CD14-positive monocyte (primary cell): ENCODE results near the gene BTG2. TPM values are rescaled to one million over a fixed set of nuclear protein-coding genes. Genes with fewer than 3 reads are reported as not detected.

ENCODE experiments used
- DNase-seq, 3 donors: peaks; one replicate each; pipeline ENCODE4 v3.0.0-alpha.2; 2011 to 2022
- H2AFZ ChIP-seq: 2 replicates; pipeline ENCODE4 v1.6.0; 2012; ENCODE audit warnings: mild to moderate bottlenecking, low read depth, low read length, inconsistent platforms; ENCODE audit not compliant: insufficient read depth, poor library complexity, severe bottlenecking
- H3K27ac ChIP-seq, 2 donors: 1 replicate in 1 of 2; 2 replicates in 1 of 2; pipeline ENCODE4 v1.5.1; 2012 to 2013; ENCODE audit warnings: low read length in 2 of 2, control low read depth in 1 of 2, inconsistent platforms in 1 of 2, low read depth in 1 of 2, mild to moderate bottlenecking in 1 of 2
- H3K27me3 ChIP-seq, 2 donors: one replicate each; pipeline versions ENCODE4 v1.6.0 to v1.6.1; 2011 to 2013; ENCODE audit warnings: low read length in 2 of 2; ENCODE audit not compliant: control insufficient read depth in 2 of 2, insufficient read depth in 2 of 2
- H3K36me3 ChIP-seq, 2 donors: replicated peaks in 1 of 2; 1 replicate in 1 of 2; 2 replicates in 1 of 2; pipeline versions ENCODE4 v1.5.1 to v1.6.1; 2012 to 2013; ENCODE audit warnings: low read length in 2 of 2, control low read depth in 1 of 2, inconsistent platforms in 1 of 2, mild to moderate bottlenecking in 1 of 2; ENCODE audit not compliant: insufficient read depth in 2 of 2, control insufficient read depth in 1 of 2
- H3K4me1 ChIP-seq, 2 donors: 1 replicate in 1 of 2; 2 replicates in 1 of 2; pipeline versions ENCODE4 v1.5.1 to v1.6.1; 2012 to 2013; ENCODE audit warnings: low read length in 2 of 2, control low read depth in 1 of 2, inconsistent platforms in 1 of 2, mild to moderate bottlenecking in 1 of 2, moderate library complexity in 1 of 2; ENCODE audit not compliant: insufficient read depth in 2 of 2, control insufficient read depth in 1 of 2
- H3K4me2 ChIP-seq: replicated peaks from 2 replicates; pipeline ENCODE3; 2012; ENCODE audit warnings: low read length, moderate library complexity, mild to moderate bottlenecking; ENCODE audit not compliant: poor library complexity, severe bottlenecking; ENCODE audit errors: extremely low read depth
- H3K4me3 ChIP-seq, 3 experiments: fragments of 200-600 bp in 1 of 3; sonication (generic) in 1 of 3; replicated peaks in 1 of 3; 1 replicate in 2 of 3; 2 replicates in 1 of 3; pipeline ENCODE4 v1.5.1; 2011 to 2013; ENCODE audit warnings: low read length in 3 of 3, mild to moderate bottlenecking in 3 of 3, control low read depth in 2 of 3, low read depth in 2 of 3, inconsistent platforms in 1 of 3, moderate library complexity in 1 of 3
- H3K79me2 ChIP-seq: 2 replicates; pipeline ENCODE4 v1.6.0; 2012; ENCODE audit warnings: mild to moderate bottlenecking, control low read depth, inconsistent platforms, low read length, moderate library complexity; ENCODE audit not compliant: insufficient read depth
- H3K9ac ChIP-seq: 2 replicates; pipeline ENCODE4 v1.6.0; 2017; ENCODE audit warnings: low read length, mild to moderate bottlenecking; ENCODE audit not compliant: insufficient read depth, poor library complexity, severe bottlenecking
- H3K9me3 ChIP-seq, 2 donors: replicated peaks in 1 of 2; 1 replicate in 1 of 2; 2 replicates in 1 of 2; pipeline versions ENCODE4 v1.5.1 to v1.6.1; 2012 to 2013; ENCODE audit warnings: low read length in 2 of 2, control low read depth in 1 of 2; ENCODE audit not compliant: control insufficient read depth in 1 of 2, insufficient read depth in 1 of 2
- H4K20me1 ChIP-seq: 2 replicates; pipeline ENCODE4 v1.6.0; 2012; ENCODE audit warnings: mild to moderate bottlenecking, low read length, control low read depth, moderate library complexity; ENCODE audit not compliant: insufficient read depth
- H3K27ac Mint-ChIP-seq, 7 donors: one replicate each; pipeline ENCODE4 v1.8.0; 2020; ENCODE audit warnings: mild to moderate bottlenecking in 7 of 7, mixed read lengths in 7 of 7, moderate library complexity in 6 of 7, inconsistent platforms in 2 of 7
- H3K27me3 Mint-ChIP-seq, 3 donors: one replicate each; pipeline ENCODE4 v1.8.0; 2021 to 2022; ENCODE audit warnings: low read depth in 3 of 3, mild to moderate bottlenecking in 3 of 3, mixed read lengths in 3 of 3, moderate library complexity in 3 of 3, inconsistent platforms in 1 of 3
- H3K36me3 Mint-ChIP-seq, 2 donors: one replicate each; pipeline ENCODE4 v1.8.0; 2020; ENCODE audit warnings: mixed read lengths in 2 of 2, inconsistent platforms in 1 of 2, mild to moderate bottlenecking in 1 of 2
- H3K4me1 Mint-ChIP-seq: one replicate; pipeline ENCODE4 v1.8.0; 2020; ENCODE audit warnings: mild to moderate bottlenecking, mixed read lengths
- H3K4me3 Mint-ChIP-seq, 2 donors: one replicate each; pipeline ENCODE4 v1.8.0; 2020; ENCODE audit warnings: mild to moderate bottlenecking in 2 of 2, mixed read lengths in 2 of 2, moderate library complexity in 1 of 2
- H3K9me3 Mint-ChIP-seq, 7 donors: one replicate each; pipeline ENCODE4 v1.8.0; 2020 to 2022; ENCODE audit warnings: mixed read lengths in 7 of 7, mild to moderate bottlenecking in 6 of 7, moderate library complexity in 6 of 7, inconsistent platforms in 2 of 7
- CTCF ChIP-seq: fragments of 200-600 bp; IDR thresholded peaks from one replicate; pipeline ENCODE4 v1.8.0; 2022; ENCODE audit warnings: antibody characterized with exemption, mild to moderate bottlenecking
- WGBS: methylation state at CpG from one replicate; pipeline ENCODE4 v1.1.5; 2013; ENCODE audit warnings: missing lambda C conversion rate; ENCODE audit not compliant: insufficient coverage; 5-methylcytosine and 5-hydroxymethylcytosine counted together
- intact Hi-C, 2 donors: fragments of 100-400 bp; cut with micrococcal nuclease; formaldehyde crosslinking; loops; one replicate each; pipeline versions ENCODE4 v1.15.0 to v1.15.1; 2023
- polyA plus RNA-seq, 3 donors: library from polyadenylated mRNA; depleted of rRNA in 1 of 3; unstranded in 2 of 3; stranded (reverse) in 1 of 3; fragments of 300-500 nt in 2 of 3; fragments of >200 nt in 1 of 3; fragmentation: Illumina TruSeq in 2 of 3; gene quantifications; 1 replicate in 2 of 3; 2 replicates in 1 of 3; pipeline ENCODE4 v1.2.3, GENCODE V29; 2012 to 2021

BTG2 gene
- polyA plus RNA-seq, 3 donors, result 293 to 539 (median 483) TPM

GRCh38 chr1:203273206-203273868, 32.0 kb upstream of the BTG2 start:
- peak; percentile 85 to 95 (median 93) for DNase-seq
- intact Hi-C loops, result loop anchor here in 1 of 2 donors (1.0 to 10.0 kb wide), 5 partner anchors 13 to 214 kb away; partner anchors contain the start of gene BTG2
- no peaks in the 10 kb centered on the region for H4K20me1 ChIP-seq
- no peaks in the 10 kb centered on the region for H3K27me3 ChIP-seq
- Mint-ChIP-seq H3K4me1 (peaks cover 60% of the 10 kb centered on the region), H3K9me3 (no peaks in the 10 kb centered on the region), H3K4me3 (peak overlapping the region; percentile 76 to 88), H3K27ac (peak overlapping the region; percentile 93 to 95 (median 93)), H3K36me3 (peaks cover 2 to 7% of the 10 kb centered on the region in 2 donors), H3K27me3 (peaks cover 0 to 8% (median 2%) of the 10 kb centered on the region in 3 donors)
- H3K4me1 ChIP-seq, result peaks cover 68 to 70% of the 10 kb centered on the region in 2 donors
- no peaks in the 10 kb centered on the region for H3K9me3 ChIP-seq
- H2AFZ ChIP-seq, result peak overlapping the region; percentile 61
- H3K4me2 ChIP-seq, result peak overlapping the region; percentile 81
- peak overlapping the region; percentile 29 to 75 (median 45) for H3K4me3 ChIP-seq
- 32% methylated on average over 27 of the region's 32 CpGs for WGBS
- TF ChIP-seq CTCF, result peak; percentile 96
- peak overlapping the region; percentile 73 to 90 for H3K27ac ChIP-seq
- H3K36me3 ChIP-seq, result no peaks in the 10 kb centered on the region
- peak overlapping the region; percentile 69 for H3K9ac ChIP-seq
- no peaks in the 10 kb centered on the region for H3K79me2 ChIP-seq

GRCh38 chr1:203273869-203274602, 31.3 kb upstream of the BTG2 start:
- Histone ChIP-seq H2AFZ (peak overlapping the region; percentile 61), H3K4me1 (peaks cover 74 to 75% of the 10 kb centered on the region in 2 donors), H3K9ac (peak overlapping the region; percentile 69), H4K20me1 (no peaks in the 10 kb centered on the region), H3K9me3 (no peaks in the 10 kb centered on the region), H3K36me3 (no peaks in the 10 kb centered on the region), H3K4me3 (peak overlapping the region; percentile 29 to 75 (median 45)), H3K4me2 (peak overlapping the region; percentile 81), H3K27me3 (no peaks in the 10 kb centered on the region), H3K27ac (peak overlapping the region; percentile 73 to 90), H3K79me2 (no peaks in the 10 kb centered on the region)
- TF ChIP-seq CTCF, result no peak
- Mint-ChIP-seq H3K27me3 (peaks cover 0 to 8% (median 2%) of the 10 kb centered on the region in 3 donors), H3K36me3 (peaks cover 2 to 7% of the 10 kb centered on the region in 2 donors), H3K27ac (peak overlapping the region; percentile 93 to 95 (median 93)), H3K9me3 (no peaks in the 10 kb centered on the region), H3K4me3 (peak overlapping the region; percentile 76 to 88), H3K4me1 (peaks cover 67% of the 10 kb centered on the region)
- intact Hi-C loops, result loop anchor here (1.0 to 10.0 kb wide), 7 partner anchors 13 to 213 kb away; partner anchors contain the start of gene BTG2 (in 2 of the 2)
- peak; percentile 60 to 83 (median 72) for DNase-seq
- 38% methylated on average over 7 of the region's 12 CpGs for WGBS
